Measurements from ENCODE around the gene CNBD2.
"Not testable (repeated sequence)": the region's sequence is repeated elsewhere in the genome, so short reads cannot be mapped to it uniquely, and the experiment has no call there.

Gene CNBD2

DNA sequence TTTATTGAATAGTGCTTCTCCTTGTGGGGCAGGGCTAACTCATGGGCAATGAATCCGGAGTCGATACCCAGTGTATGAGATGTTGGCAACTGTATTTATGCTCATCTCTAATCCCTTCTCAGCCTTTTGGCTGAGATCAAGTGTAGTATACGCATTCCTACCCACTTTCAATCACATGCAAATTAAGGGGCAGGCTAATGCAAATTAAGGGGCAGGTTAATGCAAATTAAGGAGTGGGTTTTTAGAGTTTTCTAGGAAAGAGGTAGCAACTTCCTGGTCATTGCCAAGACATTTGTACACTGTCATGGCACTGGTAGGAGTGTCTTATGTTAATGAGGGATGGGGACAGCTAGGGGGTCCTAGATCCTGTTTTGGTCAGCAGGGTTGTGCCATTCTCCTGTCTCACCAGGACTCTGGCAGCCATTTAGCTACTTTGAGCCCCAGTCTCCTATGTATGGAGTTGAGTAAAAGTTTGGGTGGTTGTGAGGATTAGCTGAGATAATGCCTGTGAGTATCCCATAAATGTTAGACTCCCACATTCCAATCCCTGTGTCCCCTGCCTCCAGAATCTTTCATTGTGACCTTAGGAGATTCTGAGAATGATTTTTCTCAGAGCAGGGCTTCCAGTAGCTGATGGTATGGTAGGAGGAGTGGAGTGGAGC lies at the start of gene CNBD2:
Gene CNBD2, plus strand, starts transcription at position 612 of the 662 bp plus-strand sequence. CDS start 173 bp downstream, outside the sequence.
- no peak for DNase-seq

DNA sequence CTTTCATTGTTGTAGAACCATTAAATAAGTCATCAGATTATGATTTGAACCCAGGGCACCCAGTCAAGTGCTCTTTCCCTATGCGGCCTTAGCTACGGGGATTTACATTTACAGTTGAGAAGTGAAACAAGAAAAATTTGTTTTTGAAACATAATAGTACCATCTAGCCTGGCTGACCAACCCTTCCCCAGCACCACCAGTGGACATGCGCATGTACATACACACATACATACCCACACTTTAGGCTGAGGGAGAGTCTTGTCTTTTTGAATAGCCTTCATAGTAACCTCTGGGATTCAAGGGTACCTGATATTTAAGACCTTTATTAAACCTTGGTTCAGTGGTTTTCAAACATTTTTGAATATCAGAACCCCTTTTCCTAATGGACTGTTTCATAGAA lies 47.9 kb upstream of the CNBD2 start:
- DNase-seq = no peak

DNA sequence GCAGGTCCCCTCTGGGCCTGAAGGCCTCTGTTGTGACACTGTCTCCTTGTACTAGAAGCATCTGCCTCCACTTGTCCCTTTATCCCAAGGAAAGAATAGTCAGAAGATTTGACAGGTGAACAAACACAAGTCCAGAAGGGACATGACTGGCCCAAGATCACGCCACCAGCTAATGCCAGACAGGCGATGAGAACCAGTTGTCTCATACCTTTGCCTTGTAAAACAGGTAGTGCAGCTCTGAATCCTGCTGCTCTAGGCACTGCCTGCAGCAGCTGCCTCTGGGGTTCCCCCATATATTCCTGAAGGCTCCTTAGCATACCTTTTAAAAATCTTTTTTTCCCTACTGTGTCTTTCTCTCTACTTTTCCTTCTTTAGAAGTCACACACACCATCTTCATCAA lies 39.1 kb upstream of the CNBD2 start:
- no peak for DNase-seq

DNA sequence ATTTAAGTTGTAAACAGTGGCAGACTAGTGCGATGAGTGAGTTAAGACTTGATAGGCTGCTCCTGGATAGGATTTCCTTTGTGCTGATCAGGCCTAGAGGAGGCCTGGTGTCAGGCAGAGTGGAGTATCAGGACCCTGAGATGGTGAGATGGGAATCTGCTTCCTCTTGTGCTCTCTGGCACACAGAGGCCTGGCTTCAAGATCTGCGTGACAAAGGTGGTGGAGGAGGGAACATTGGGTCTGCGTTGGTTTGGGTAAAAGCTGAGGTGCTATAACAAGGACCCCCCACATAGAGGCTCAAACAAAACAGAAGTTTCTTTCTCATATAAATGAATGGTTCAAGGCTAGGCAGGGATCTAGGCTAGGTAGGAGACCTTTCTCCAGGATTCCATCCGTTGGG lies 34.3 kb upstream of the CNBD2 start:
- no peak for DNase-seq

DNA sequence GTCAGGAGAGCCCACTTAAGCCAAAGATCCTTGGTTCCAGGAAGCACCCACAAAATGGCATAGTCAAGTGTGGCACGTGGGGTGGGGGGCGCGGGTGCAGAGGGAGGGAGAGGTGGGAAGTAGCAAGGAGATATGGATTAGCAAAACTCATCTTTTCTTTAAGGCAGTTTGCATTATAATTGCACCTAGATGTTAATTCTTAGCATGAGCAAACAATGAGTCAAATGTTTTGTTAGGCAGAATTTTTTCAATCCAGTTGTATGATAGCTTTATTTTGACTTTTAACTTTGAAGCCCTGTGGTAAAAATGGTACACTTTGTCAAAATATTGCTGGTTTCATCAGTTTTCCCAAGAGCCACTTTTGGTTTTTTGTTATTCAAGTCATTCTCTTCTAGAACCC lies 29.1 kb upstream of the CNBD2 start:
- no peak for DNase-seq

DNA sequence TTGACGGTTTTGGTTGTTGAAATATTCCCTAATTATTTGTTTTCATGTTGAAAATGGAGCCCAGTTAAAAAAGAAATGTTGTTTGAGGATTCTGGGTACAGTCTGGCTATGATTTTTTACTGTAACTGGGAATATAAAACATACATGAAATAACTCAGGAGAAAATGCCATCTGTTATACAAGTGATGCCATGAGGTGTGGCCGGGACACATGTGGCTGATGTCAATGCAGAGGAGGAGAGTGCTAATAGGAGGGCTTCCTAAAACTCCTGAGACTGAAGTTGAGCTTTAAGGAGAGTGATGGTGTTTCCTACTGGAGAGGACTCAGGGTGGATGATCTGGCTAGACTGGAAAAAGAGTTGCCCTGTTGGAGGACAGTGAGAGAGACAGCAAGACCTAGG lies 26.8 kb upstream of the CNBD2 start:
- DNase-seq = no peak

DNA sequence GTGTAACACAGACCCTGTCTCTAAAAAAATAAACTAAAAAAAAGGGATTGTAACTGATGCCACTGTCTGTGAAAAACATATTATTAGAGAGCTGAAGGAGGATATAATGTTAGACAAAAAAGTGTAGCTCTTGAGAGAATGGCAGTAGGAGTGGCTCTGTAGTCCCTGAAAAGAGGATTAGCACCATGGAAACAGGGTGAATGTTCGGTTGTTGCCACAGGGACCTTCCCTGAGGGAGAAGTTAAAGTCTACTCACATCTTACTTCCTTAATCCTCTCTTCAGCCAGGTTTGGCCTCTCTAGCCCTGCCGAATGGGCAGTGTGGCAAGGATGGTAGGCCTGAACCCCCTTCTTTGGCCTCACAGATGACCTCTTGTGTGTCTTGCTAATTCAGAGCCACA lies 26.1 kb upstream of the CNBD2 start:
- DNase-seq = no peak

DNA sequence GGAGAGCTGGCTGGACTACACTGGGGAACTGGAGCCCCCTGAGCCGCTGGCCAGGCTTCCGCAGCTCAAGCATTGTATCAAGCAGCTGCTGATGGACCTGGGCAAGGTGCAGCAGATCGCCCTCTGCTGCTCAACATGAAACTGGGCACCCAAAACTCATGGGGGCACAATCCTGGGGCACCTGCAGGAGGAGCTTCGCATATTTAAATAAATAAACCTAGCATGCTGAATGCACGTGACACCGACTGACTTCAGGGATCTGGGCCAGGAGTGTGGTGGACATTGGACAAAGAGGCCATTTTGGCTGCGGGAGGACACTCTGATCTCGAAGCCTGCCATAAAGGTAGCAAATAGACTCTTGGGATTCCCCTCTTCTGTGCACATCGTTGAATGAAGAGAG lies 20.9 kb upstream of the CNBD2 start:
- DNase-seq = peak; percentile 38

DNA sequence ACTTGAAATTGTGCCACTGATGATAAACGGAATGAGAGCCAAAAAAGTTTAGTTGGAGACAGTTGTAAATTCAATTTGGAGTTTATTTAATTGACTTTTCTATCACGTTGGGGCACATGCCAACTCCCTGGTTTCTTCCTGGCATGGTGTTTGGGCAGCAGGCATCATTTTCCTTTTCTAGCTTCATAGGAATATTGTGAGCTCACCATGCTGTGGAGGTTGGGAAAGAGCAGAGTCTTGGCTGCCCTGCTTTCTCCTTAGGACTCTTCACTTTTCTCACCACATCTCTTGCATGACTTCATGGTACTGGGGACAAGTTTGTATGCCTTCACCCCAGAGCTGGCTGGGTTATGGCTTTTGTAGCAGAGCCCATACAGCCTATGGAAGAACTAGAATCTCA lies 20.5 kb upstream of the CNBD2 start:
- DNase-seq = no peak

DNA sequence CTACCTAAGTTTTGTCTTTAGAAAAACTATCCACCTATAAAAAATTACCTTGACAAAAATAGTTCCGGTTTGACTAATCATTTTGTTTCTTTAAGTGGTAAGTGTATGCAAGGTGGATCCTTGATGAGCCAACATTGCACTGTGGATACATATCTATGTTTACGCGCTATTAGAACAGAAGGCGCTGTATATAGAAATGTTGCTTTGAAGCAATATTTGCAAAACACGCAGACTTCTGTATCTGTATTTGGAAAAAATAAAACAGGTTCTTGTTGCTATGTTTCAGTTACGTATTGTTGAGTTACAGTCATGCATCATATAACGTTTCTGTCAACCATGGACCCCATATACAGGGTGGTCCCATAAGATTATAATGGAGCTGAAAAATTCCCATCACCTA lies 18.3 kb upstream of the CNBD2 start:
- no peak for DNase-seq

DNA sequence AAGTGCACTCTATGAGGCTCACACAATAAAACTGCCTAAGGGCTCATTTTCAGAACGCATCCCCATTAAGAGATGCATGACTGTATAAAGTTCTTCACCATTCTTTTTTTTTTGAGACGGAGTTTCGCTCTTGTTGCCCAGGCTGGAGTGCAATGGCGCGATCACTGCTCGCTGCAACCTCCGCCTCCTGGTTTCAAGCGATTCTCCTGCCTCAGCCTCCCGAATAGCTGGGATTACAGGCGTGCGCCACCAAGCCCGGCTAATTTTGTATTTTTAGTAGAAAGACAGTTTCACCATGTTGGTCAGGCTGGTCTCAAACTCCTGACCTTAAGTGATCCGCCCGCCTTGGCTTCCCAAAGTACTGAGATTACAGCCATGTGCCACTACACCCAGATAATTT lies 16.3 kb upstream of the CNBD2 start:
- not testable (repeated sequence) for DNase-seq

DNA sequence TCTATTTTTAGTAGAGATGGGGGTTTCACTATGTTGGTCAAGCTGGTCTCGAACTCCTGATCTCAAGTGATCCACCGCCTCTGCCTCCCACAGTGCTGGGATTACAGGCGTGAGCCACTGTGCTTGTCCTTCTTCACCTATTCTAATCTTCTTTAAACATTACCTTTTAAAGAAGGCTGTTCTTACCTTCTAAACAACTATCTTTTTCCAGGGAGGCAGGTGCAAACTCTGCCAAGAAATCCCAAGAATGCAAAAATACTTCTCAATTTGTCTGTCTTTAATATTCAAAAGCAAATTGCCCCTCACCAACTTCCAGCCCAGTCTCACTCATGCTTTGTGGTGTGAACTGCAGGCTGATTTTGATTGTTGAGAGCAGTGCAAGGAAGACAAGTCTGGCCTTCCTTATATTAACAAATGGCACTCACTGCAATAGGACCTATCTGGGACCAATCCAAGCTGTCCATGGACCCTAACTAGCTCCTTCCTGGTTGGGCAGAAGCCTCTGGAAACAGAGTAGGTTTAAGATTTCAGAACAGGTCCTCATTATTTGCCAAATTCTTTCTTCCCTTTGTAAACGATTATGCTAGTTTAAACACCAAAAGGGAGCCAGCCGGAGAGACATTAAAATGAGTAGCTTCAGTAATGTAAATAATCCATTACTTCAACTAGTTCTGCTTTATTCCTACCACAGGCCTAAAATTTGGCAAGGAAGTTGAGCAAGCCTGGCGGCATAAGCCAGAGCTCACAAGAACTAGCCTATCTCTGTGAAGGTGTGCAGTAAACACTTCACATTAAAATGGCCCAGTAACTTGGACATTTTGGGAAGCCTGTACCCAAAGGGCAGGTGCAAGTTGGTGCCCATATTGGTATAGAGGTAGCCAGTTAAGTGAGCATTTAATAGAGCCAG lies 15.7 kb upstream of the CNBD2 start:
- DNase-seq = peak; percentile 9

DNA sequence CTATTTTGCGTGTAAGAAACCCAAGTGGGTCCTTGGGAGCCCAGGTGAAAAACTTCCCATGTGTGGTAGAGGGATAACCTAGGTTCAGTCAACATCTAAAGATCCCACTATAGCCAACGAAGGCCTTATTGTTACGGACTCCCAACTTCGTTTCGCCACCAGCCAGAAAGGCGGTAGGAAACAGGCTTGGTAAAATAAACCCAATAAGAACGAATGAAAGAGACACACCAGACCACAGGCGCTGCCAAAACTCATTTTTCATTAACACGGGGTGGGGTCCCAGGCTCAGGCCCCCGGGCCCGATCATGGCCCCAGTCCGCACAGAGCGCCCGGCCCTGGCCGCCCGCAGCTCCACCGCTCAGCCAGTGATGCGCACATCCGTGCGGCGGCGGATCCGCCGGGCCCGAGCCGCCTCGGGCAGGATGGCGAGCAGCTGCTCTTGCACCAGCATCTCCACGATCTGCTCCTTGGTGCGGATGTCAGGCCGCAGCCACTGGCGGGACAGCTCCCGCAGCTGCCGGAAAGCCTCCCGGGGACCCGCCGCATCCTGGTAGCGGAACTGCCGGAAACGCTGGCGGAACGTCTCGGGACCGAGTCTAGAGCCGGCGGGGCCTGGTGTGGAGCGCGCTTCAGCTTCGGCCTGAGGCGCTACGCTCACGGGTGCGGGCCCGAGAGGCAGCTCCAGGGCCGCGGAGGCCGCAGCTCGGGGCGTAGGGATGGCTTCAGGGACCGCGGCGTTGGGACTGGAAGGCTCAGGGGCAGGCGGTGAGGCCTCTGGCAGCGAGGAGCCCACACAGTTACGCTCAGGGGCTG lies 14.8 kb upstream of the CNBD2 start:
- DNase-seq = peak; percentile 47

DNA sequence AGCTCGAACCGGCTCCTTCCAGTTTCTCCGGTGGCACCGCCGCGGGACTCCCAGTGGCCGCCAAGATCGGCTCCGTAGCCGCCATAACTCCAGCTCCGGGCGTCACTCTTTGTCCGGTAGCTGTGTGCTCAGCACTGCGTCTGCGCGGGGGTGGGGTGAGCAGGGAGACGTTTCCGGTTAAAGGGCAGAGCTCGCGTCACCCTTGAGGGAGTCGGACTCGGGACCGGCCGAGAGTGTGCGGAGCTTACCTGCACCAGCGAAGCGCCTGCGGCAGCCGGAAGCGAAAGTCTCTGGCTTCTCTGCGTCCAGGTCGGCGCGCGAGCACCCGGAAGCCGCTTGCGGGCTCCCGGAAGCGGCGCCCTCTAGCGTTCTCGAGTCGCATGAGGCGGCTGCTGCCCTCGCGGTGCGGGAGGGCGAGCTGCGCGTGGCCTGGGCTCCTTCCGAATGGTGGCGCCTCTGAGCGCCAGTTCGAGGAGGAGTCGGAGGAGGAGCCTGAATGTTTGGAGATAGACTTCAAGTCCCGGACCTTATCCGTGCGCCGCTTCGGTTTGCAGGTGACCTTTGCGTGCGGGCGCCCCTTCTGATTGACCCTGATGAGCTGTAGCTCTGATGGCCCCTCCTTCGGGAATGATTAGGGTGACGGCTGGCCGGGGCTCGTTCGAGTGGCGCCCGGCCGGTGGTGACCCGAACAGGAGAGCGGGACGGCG lies 14.0 kb upstream of the CNBD2 start, which contains the start of gene SCAND1:
Gene SCAND1, minus strand, starts transcription at position 303 of the 707 bp plus-strand sequence. Its CDS starts 218 bp downstream, at position 85.
- peak; percentile 99 for DNase-seq

DNA sequence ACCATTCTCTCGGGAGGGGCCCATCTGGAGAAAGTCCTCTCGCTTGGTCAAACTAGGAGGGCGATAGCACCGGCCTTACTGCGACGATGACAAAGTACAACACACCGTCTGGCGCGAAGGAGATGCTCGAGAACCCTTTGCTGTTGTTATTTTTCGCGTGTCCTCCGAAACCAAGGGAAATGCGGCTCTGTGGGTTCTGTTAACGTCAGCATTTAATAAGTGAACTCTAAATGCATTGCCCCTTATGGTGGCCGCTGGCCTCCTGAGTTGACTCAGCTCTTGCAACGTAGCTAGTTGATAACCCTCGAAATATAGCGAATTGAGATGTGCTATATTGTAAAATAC lies 13.5 kb upstream of the CNBD2 start:
- DNase-seq = peak; percentile 53

DNA sequence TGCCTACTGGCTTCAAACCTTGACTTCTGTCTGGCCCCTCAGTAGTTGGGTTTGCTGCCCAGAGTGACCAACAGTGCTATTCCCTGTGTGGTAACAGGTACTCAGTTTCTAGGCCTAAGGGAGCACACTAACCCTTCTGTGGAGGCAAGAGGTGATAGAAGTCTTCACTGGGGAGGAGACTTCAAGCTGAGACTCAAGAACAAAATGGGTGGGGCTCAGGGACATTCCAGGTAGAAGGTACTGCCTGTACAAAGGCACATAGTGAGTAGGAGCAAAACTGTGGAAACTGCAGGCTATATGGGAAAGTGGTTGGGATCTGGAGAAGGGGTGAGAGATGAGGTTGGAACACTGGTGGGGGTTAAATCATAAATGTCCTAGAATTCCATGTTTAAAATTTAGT lies 11.8 kb upstream of the CNBD2 start:
- DNase-seq = no peak

DNA sequence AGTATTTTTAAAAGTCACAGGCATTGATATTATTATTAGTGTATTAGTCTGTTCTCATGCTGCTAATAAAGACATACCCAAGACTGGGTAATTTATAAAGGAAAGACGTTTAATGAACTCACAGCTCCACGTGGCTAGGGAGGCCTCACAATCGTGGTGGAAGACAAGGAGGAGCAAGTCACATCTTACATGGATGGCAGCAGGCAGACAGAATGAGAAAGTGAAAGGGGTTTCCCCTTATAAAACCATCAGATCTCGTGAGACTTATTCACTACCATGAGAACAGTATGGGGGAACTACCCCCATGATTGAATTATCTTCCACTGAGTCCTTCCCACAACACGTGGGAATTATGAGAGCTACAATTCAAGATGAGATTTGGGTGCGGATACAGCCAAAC lies 9.1 kb upstream of the CNBD2 start:
- not testable (repeated sequence) for DNase-seq

DNA sequence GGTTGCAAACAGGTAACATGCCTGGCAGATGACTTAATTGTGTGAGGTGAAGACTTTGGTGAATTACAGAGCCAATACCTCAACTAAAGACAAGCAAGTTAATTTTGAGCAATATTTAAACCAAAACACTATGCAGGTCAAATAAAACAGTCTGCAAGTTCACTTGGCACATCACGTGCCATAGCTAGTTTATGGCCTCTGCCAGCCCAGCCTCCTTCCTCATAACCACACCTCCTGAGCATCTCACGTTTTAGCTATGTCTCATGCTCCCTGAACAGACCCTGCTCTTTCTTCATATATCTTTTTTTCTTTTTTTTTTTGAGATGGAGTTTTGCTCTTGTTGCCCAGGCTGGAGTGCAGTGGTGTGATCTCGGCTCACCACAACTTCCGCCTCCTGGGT lies 4.5 kb upstream of the CNBD2 start:
- DNase-seq = no peak

DNA sequence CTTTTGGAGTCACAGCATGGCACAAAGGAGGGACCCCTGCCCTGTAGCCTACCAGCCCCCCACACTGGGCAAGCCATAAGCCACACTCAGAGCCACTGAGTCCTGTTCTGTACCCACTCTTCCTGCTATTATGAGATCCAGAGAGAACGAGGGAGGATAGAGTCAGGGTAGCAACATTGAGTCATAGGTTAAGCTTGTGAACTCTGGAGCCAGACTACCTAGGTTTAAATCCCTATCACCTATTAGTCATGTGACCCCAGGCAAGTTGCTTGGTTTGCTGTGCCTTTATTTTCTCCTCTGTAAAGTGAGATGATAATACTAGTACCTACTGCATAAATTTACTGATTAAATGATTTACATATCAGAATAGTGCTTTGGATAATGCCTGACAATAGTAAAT lies 540 bp downstream of the CNBD2 start:
- DNase-seq = no peak

DNA sequence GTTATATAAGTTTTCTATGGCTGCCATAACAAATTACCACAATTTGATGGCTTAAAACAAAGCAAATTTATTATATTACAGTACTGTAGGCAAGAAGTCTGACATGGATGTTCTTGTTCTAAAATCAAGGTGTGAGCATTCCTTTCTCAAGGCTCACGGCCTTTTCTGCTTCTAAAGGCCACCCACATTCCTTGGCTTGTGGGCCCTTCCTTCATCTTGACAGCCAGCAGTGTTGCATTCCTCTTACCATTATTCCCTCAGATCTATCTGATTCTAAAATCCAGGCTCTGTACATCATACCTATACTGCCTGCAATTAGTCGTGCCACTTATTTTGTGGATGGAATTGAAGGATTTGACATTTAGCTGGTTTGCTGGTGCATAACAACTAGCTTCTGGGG lies 3.6 kb downstream of the CNBD2 start:
- no peak for DNase-seq

DNA sequence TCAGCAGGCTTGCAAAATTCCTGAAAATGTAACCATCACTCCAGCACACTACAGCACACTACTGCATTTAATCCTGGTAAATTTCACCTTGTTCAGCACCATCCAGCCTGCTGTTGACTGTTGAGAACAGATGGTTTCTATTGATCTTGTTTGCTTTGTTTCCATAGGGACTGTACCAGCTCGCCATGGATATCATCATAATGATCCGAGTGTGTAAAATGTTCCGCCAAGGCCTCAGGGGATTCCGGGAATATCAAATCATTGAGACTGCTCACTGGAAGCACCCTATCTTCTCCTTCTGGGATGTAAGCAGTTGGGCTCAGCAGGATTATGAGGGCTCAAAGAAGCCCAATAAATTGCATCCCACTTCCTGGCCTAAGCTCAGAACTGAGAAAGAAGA lies 4.1 kb downstream of the CNBD2 start:
- peak; percentile 22 for DNase-seq

DNA sequence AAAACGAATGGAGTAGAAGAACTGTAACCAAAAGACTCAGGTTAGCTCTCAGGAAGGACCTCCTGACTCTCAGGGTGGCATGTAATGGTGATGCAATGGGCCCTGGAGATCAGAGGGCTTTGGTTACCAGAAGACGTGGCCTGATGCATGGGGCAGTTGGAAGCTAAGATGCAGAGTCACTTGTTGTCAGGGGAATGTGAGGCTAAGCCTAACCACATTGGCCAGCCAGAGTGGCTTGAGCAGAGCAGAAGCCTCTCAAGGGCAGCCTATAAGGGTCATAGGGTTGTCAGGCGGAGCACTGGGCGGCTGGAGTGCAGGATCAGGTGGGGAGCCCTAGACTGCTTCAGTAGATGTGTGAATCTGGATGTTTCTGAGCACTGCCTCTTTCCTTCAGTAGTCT lies 5.9 kb downstream of the CNBD2 start:
- DNase-seq = no peak

All from NCI-H345 (cell line).